ENCODE measurements around the gene DNM1L.

GRCh38 chr12:32737715-32738114, 58.6 kb downstream of the DNM1L start:
- TF ChIP-seq EZH2 (IDR thresholded peaks at IDR 0.05; ENCODE audit: borderline replicate concordance, low read length) (no peak), CTCF (IDR thresholded peaks at IDR 0.05; ENCODE audit: low read length) (no peak)
